GM23248 (cell line): ENCODE data around the gene SNX18.

ENCODE experiments used
- EZH2 ChIP-seq: fragments of 200-600 bp; sonication (generic); IDR thresholded peaks from 2 replicates; pipeline ENCODE4 v1.6.1; 2018; ENCODE audit warnings: antibody characterized with exemption, mild to moderate bottlenecking; ENCODE audit not compliant: insufficient read depth, poor library complexity, severe bottlenecking
- EZH2phosphoT487 ChIP-seq: fragments of 200-600 bp; sonication (generic); IDR thresholded peaks from 2 replicates; pipeline ENCODE4 v1.6.1; 2018; ENCODE audit warnings: antibody characterized with exemption, moderate library complexity, mild to moderate bottlenecking, low read depth; ENCODE audit not compliant: insufficient read depth

DNA sequence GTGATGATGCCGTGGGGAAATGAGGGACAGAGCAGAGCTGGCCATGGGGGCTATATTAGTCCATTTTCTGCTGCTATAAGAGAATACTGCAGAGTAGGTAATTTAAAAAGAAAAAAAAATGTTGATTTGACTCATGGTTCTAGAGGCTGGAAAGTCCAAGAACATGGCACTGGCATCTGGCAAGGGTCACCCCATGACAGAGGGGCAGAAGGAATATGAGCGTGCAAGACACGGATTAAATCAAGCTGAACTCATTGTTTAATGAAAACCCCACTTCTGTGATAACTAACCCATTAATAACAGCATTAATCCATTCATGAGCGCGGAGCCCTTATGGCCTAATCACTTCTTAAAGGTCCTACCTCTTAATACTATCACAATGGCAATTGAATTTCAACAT lies 68.8 kb downstream of the SNX18 start:
- TF ChIP-seq EZH2phosphoT487, result no peak
- no peak for TF ChIP-seq EZH2
